GM12874 (cell line): ENCODE results near the gene MOG.

Experiments used
- TF ChIP-seq, protein P1 (sequence below): IDR thresholded peaks from 2 replicates; pipeline ENCODE4 v1.5.1; 2011; ENCODE audit warnings: low read depth, mild to moderate bottlenecking, control low read depth, low read length, moderate library complexity; ENCODE audit not compliant: insufficient read depth

Gene MOG

DNA sequence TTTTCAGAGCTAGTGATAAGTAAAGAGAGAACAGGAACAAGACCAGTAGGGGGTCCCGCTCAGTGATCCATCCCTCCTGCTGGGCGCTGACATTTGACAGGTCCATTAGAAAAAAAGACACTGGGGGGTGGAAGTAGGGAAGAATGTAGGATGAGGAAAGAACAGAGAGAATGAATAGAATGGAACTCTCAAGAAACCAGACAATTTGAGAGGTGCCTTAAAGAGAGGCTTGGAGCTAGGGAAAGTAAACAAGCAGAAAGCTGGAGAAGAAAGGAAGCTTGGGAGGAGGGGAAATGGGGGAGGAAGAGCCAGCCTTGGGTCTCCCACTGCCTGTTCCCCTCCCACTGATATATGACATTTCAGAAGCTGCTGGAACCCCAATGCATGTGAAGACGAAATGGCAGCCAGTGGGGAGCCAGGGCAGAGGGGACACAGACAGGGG lies 32.4 kb upstream of the MOG start:
- TF ChIP-seq, protein P1, sequence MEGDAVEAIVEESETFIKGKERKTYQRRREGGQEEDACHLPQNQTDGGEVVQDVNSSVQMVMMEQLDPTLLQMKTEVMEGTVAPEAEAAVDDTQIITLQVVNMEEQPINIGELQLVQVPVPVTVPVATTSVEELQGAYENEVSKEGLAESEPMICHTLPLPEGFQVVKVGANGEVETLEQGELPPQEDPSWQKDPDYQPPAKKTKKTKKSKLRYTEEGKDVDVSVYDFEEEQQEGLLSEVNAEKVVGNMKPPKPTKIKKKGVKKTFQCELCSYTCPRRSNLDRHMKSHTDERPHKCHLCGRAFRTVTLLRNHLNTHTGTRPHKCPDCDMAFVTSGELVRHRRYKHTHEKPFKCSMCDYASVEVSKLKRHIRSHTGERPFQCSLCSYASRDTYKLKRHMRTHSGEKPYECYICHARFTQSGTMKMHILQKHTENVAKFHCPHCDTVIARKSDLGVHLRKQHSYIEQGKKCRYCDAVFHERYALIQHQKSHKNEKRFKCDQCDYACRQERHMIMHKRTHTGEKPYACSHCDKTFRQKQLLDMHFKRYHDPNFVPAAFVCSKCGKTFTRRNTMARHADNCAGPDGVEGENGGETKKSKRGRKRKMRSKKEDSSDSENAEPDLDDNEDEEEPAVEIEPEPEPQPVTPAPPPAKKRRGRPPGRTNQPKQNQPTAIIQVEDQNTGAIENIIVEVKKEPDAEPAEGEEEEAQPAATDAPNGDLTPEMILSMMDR, result no peak

DNA sequence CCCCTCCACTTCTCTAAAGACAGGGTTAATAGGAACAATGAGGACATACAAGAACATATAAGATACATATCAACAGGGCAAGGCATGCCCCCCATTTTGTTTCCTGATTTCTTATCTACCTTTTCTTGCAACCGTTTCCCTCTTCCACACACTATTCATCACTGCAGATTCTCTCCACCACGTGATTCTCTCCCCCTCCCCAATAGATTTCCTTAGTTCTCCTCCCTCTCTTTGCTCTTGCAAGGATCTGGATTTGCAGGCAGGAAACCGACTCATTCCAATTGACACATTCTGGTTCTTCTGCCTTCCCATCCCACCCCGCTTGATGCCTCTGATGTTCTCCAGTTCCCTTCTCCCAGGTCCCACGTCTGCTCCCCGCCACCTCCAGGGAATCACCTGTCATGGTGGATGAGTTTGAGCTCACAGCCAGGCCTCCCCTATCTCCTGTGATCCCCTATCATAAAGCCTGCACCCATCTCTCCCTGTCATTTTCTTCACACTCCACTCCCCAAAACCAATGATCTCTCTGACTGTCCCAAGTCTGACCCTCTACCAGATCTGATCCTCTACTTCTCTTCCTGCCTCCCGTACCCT lies 31.5 kb upstream of the MOG start:
- TF ChIP-seq, protein P1, result no peak

DNA sequence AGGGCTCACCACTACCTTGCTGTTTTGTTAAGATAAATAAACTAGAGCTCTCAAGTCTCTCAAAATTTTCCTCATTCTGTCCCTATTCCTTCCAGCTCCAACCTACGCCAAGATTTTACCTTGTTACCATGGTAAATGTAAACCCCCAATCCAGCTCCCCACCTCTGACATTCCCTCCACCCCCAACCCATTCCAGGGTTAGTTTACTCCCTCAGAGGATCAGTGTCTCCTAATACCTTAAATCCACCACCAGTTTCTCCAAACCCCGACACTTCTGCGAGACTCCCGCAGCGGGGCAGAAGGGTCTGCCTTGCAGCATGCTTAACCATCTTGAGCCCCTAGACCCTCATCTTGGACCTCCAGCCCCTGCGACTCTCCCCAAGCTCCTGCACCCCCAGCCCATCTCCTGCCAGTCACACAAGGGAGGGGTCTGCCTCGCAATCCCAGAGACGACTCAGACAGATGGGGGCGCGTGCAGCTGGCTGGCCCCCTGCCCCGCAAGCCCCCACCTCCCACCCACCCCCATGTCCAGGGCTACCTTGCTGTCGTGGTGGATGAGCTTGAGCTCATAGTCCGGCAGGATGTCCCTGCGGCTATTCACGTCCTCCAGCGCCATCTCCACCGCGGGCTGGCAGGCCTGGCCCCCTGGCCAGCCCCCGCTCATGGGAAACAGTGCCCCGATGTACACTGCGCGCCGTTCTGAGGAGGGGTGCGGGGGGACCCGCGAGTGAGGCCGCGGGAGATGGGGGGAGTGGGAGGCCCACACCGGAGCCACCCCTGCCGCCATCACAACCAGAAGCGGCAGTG lies 29.7 kb upstream of the MOG start:
- TF ChIP-seq, protein P1, result no peak

GRCh38 chr6:29627755-29628418 lies 29.0 kb upstream of the MOG start:
- TF ChIP-seq, protein P1, result no peak

GRCh38 chr6:29628419-29629281 lies 28.2 kb upstream of the MOG start:
- TF ChIP-seq, protein P1, result peak; percentile 77

- TF ChIP-seq, protein P1, result no peak
Observed at GRCh38 chr6:29629571-29629970, 27.3 kb upstream of the MOG start.
